HEK293 (cell line): ENCODE data around the gene CYB5R3.

ENCODE experiments used
- CTCF ChIA-PET: fragments of 350-600 bp; formaldehyde crosslinking; extraction: SDS; loops from one replicate; lab custom pipeline; 2021; ENCODE audit warnings: antibody characterized with exemption; lab: Yijun Ruan, JAX
- POLR2A ChIA-PET: fragments of 300-600 bp; formaldehyde crosslinking; extraction: SDS; loops from one replicate; lab custom pipeline; 2020; ENCODE audit warnings: antibody characterized with exemption, inconsistent platforms; lab: Yijun Ruan, JAX
- H3K27ac ChIP-seq: fragments of 200-500 bp; sonication (Bioruptor generic); 2 replicates; pipeline ENCODE4 v1.5.1; 2014; ENCODE audit warnings: low read depth, low read length, control low read depth, inconsistent platforms; ENCODE audit errors: extremely low read depth
- H3K36me3 ChIP-seq, 2 experiments: fragments of 200-500 bp in 1 of 2; sonication (Bioruptor generic) in 1 of 2; 1 replicate in 1 of 2; 2 replicates in 1 of 2; pipeline ENCODE4 v1.5.1; 2014 to 2017; ENCODE audit warnings: inconsistent platforms in 2 of 2, low read length in 2 of 2; ENCODE audit not compliant: control insufficient read depth in 2 of 2, insufficient read depth in 1 of 2
- H3K4me1 ChIP-seq: fragments of 200-500 bp; sonication (Bioruptor generic); 2 replicates; pipeline ENCODE4 v1.5.1; 2014; ENCODE audit warnings: mild to moderate bottlenecking, low read length, inconsistent platforms; ENCODE audit not compliant: control insufficient read depth, insufficient read depth
- H3K4me3 ChIP-seq: 2 replicates; pipeline ENCODE4 v1.5.1; 2011; ENCODE audit warnings: low read depth, mild to moderate bottlenecking, control low read depth, low read length, moderate library complexity
- H3K9me3 ChIP-seq: fragments of 200-500 bp; sonication (Bioruptor generic); 2 replicates; pipeline ENCODE4 v1.5.1; 2014; ENCODE audit warnings: low read depth, low read length, inconsistent platforms; ENCODE audit not compliant: control insufficient read depth, insufficient read depth
- HOXD13 ChIP-seq: sonication (generic); formaldehyde crosslinking; IDR thresholded peaks from 2 replicates; pipeline ENCODE4 v1.8.0; 2022; ENCODE audit warnings: missing genetic modification reagents, borderline replicate concordance
- KLF9 ChIP-seq: fragments of 450-650 bp; formaldehyde crosslinking; IDR thresholded peaks from 2 replicates; pipeline ENCODE4 v1.5.1; 2016; ENCODE audit warnings: missing biosample characterization, missing genetic modification characterization, low read depth
- ZBTB17 ChIP-seq: fragments of 450-650 bp; formaldehyde crosslinking; IDR thresholded peaks from 2 replicates; pipeline ENCODE4 v1.5.1; 2016; ENCODE audit warnings: missing biosample characterization, missing genetic modification characterization
- ZEB2 ChIP-seq: fragments of 450-650 bp; formaldehyde crosslinking; IDR thresholded peaks from 2 replicates; pipeline ENCODE4 v1.5.1; 2016; ENCODE audit warnings: missing biosample characterization, missing genetic modification characterization
- ZNF112 ChIP-seq: fragments of 450-650 bp; formaldehyde crosslinking; IDR thresholded peaks from 2 replicates; pipeline ENCODE4 v1.5.0; 2017; ENCODE audit warnings: missing biosample characterization, missing genetic modification characterization
- ZNF132 ChIP-seq: fragments of 450-650 bp; formaldehyde crosslinking; IDR thresholded peaks from 2 replicates; pipeline ENCODE4 v1.5.1; 2017; ENCODE audit warnings: missing biosample characterization, missing genetic modification characterization, borderline replicate concordance
- ZNF221 ChIP-seq: fragments of 450-650 bp; formaldehyde crosslinking; IDR thresholded peaks from 2 replicates; pipeline ENCODE4 v1.5.1; 2017; ENCODE audit warnings: missing biosample characterization, missing genetic modification characterization, borderline replicate concordance
- ZNF248 ChIP-seq: fragments of 450-650 bp; formaldehyde crosslinking; IDR thresholded peaks from 2 replicates; pipeline ENCODE4 v1.5.1; 2017; ENCODE audit warnings: missing biosample characterization, missing genetic modification characterization
- ZNF311 ChIP-seq: fragments of 450-650 bp; formaldehyde crosslinking; IDR thresholded peaks from 2 replicates; pipeline ENCODE4 v1.5.1; 2017; ENCODE audit warnings: missing biosample characterization, missing genetic modification characterization, borderline replicate concordance
- ZNF394 ChIP-seq: fragments of 450-650 bp; formaldehyde crosslinking; IDR thresholded peaks from 2 replicates; pipeline ENCODE4 v1.5.1; 2016; ENCODE audit warnings: missing biosample characterization, missing genetic modification characterization, mild to moderate bottlenecking, moderate library complexity, borderline replicate concordance
- ZNF501 ChIP-seq: fragments of 450-650 bp; formaldehyde crosslinking; IDR thresholded peaks from 2 replicates; pipeline ENCODE4 v1.5.1; 2016; ENCODE audit warnings: missing biosample characterization, missing genetic modification characterization
- ZNF521 ChIP-seq: fragments of 450-650 bp; formaldehyde crosslinking; IDR thresholded peaks from 2 replicates; pipeline ENCODE4 v1.5.1; 2017; ENCODE audit warnings: missing biosample characterization, mild to moderate bottlenecking, missing genetic modification characterization
- ZNF530 ChIP-seq: fragments of 450-650 bp; formaldehyde crosslinking; IDR thresholded peaks from 2 replicates; pipeline ENCODE4 v1.5.1; 2016; ENCODE audit warnings: low read depth, missing biosample characterization, missing genetic modification characterization
- ZNF571 ChIP-seq: fragments of 450-650 bp; formaldehyde crosslinking; IDR thresholded peaks from 2 replicates; pipeline ENCODE4 v1.5.0; 2017; ENCODE audit warnings: missing biosample characterization, missing genetic modification characterization
- ZNF701 ChIP-seq: fragments of 450-650 bp; formaldehyde crosslinking; IDR thresholded peaks from 2 replicates; pipeline ENCODE4 v1.5.1; 2016; ENCODE audit warnings: missing biosample characterization, missing genetic modification characterization
- ZXDB ChIP-seq: fragments of 450-650 bp; formaldehyde crosslinking; IDR thresholded peaks from 2 replicates; pipeline ENCODE4 v1.5.1; 2016; ENCODE audit warnings: missing biosample characterization, missing genetic modification characterization
- TF ChIP-seq, protein P1 (sequence below): fragments of 450-650 bp; formaldehyde crosslinking; IDR thresholded peaks from 2 replicates; pipeline ENCODE4 v1.5.1; 2016; ENCODE audit warnings: missing biosample characterization, missing genetic modification characterization
- TF ChIP-seq, protein P2 (sequence below): fragments of 450-650 bp; formaldehyde crosslinking; IDR thresholded peaks from 2 replicates; pipeline ENCODE4 v1.5.1; 2016; ENCODE audit warnings: missing biosample characterization, missing genetic modification characterization

Gene CYB5R3

DNA sequence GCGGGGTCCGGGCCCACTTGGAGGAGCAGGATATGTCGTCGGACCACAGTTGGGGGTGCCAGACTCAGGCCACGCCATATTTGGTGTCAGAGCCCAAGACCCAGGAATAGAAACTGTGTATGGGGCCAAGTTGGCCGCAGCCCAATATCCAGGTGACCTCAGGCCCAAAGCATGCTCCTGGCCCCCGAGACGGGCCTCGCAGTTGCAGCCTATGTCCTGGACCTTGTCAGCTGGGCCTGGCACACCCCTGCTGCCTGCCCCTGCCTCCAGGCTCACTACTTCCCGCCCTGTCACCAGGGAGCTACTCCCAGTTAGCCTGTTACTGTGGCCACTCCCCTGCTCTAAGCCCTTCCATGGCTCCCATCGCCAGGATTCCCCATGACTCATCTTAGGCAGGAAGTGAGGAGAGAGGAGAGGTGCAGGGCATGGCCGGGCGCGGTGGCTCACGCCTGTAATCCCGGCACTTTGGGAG lies 48.4 kb upstream of the CYB5R3 start (continued):
- TF ChIP-seq, protein P1, sequence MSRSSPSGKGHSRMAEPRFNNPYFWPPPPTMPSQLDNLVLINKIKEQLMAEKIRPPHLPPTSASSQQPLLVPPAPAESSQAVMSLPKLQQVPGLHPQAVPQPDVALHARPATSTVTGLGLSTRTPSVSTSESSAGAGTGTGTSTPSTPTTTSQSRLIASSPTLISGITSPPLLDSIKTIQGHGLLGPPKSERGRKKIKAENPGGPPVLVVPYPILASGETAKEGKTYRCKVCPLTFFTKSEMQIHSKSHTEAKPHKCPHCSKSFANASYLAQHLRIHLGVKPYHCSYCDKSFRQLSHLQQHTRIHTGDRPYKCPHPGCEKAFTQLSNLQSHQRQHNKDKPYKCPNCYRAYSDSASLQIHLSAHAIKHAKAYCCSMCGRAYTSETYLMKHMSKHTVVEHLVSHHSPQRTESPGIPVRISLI (tag by site-specific recombination) = no peak
- TF ChIP-seq ZNF132 = no peak
- TF ChIP-seq, protein P2, sequence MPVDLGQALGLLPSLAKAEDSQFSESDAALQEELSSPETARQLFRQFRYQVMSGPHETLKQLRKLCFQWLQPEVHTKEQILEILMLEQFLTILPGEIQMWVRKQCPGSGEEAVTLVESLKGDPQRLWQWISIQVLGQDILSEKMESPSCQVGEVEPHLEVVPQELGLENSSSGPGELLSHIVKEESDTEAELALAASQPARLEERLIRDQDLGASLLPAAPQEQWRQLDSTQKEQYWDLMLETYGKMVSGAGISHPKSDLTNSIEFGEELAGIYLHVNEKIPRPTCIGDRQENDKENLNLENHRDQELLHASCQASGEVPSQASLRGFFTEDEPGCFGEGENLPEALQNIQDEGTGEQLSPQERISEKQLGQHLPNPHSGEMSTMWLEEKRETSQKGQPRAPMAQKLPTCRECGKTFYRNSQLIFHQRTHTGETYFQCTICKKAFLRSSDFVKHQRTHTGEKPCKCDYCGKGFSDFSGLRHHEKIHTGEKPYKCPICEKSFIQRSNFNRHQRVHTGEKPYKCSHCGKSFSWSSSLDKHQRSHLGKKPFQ (tag by site-specific recombination) = no peak
- TF ChIP-seq ZNF394 (tag by site-specific recombination) = no peak
- no peak for TF ChIP-seq ZNF521 (tag by site-specific recombination)
- TF ChIP-seq ZBTB17 (tag by site-specific recombination) = peak; percentile 43; the same call in 1 of the 2 replicates
- no peak for TF ChIP-seq ZNF248
- TF ChIP-seq ZEB2 (tag by site-specific recombination) = no peak
- TF ChIP-seq KLF9 (tag by site-specific recombination) = no peak
- TF ChIP-seq ZNF112 = no peak
- no peak for TF ChIP-seq ZNF701 (tag by site-specific recombination)
- no peak for TF ChIP-seq ZNF221 (tag by site-specific recombination)
- no peak for TF ChIP-seq ZXDB (tag by site-specific recombination)
- TF ChIP-seq ZNF530 (tag by site-specific recombination) = no peak

DNA sequence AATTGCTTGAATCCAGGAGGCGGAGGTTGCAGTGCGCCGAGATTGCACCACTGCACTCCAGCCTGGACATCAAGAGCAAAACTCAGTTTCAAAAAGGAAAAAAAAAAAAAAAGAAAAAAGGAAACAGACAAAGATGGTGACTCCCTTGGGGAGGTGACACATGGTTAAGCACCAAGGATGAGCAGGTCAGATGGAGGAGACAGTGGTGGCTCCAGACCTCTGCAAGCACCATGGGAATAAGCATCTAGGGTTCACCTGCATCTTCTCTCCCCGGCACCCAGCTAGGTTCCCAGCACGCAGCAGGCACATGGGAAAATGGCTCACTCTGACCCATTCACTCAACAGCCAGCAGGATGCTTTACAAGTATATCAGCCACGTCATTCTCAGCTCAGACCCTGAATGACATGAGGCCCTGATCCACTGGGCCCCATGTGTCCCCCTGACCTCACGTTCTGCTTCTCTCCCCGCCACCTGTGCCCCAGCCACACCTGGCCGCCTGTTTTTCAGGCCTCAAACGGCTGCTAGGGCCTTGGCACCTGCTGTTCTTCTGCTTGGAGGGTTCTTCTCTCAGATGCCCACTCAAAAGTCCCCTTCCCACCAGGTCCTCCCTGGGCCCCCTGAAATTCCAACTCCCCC lies 47.3 kb upstream of the CYB5R3 start:
- no peak overlapping the region for H3K27ac ChIP-seq
- H3K4me1 ChIP-seq = no peaks in the 10 kb centered on the region
- peaks cover 0 to 5% of the 10 kb centered on the region in 2 experiments; a peak in 1 of 3 replicates for H3K36me3 ChIP-seq
- POLR2A ChIA-PET = no interaction called here
- H3K4me3 ChIP-seq = no peak overlapping the region
- CTCF ChIA-PET = interaction anchor here (1.1 kb wide), 2 partner anchors 14 to 40 kb away, joined by 3 read pairs; no protein-coding TSS in a partner anchor
- no peak for TF ChIP-seq ZNF311 (tag by site-specific recombination)
- no peaks in the 10 kb centered on the region for H3K9me3 ChIP-seq

DNA sequence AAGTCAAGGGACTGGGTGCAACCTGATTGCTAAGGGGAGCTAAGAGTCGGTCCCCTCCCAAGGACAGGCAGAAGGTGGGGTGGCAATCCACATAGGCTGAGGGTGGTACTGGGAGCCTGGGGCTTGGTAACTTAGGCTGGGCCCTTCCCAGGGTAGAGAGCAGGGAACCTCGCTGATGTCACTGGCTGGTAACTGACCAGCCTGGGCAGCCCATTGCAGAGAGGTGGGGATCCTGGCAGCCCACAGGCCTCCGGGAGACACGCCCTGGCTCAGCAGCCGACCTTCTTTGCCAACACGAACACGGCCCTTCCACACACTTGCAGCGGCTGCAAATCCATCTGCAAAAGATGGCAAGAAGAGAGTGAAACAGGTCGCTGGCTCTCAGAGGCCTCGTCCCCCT lies 46.1 kb upstream of the CYB5R3 start:
- ChIA-PET CTCF (interaction anchor here (0.6 kb wide), 1 partner anchor 1929 kb away, joined by 4 read pairs; no protein-coding TSS in a partner anchor), POLR2A (no interaction called here)
- Histone ChIP-seq H3K27ac (no peak overlapping the region), H3K9me3 (no peaks in the 10 kb centered on the region), H3K4me1 (no peaks in the 10 kb centered on the region), H3K36me3 (peaks cover 0 to 5% of the 10 kb centered on the region in 2 experiments; a peak in 1 of 3 replicates), H3K4me3 (no peak overlapping the region)
- TF ChIP-seq ZNF571 = no peak
- no peak for TF ChIP-seq ZNF501
- TF ChIP-seq HOXD13 = no peak
